Activated T-cell treated with anti-CD3 and anti-CD28 coated beads, Interleukin-2, amount 50 U/mL, for 72 hours (primary cell): ENCODE measurements around the gene SSBP3. TPM values are rescaled to one million over a fixed set of nuclear protein-coding genes. Genes with fewer than 3 reads are reported as not detected.
A peak's percentile ranks its signal among the peaks of the same experiment; 100 is the strongest.

ENCODE experiments used
- ATAC-seq, 2 donors: fragments of 150-1000 bp; cut with Tn5 transposase; replicated peaks in 1 of 2; 2 replicates each; pipeline ENCODE4 v1.10.0; 2021; ENCODE audit warnings: moderate library complexity in 2 of 2, mild to moderate bottlenecking in 1 of 2
- DNase-seq, 2 donors: peaks; one replicate each; pipeline ENCODE4 v3.0.0; 2021 to 2022; ENCODE audit warnings: mixed read lengths in 1 of 2
- H3K27ac Mint-ChIP-seq: one replicate; pipeline ENCODE4 v1.8.0; 2022; ENCODE audit warnings: mild to moderate bottlenecking, moderate library complexity, mixed read lengths
- H3K27me3 Mint-ChIP-seq: one replicate; pipeline ENCODE4 v1.8.0; 2022; ENCODE audit warnings: low read depth, mixed read lengths
- H3K36me3 Mint-ChIP-seq, 2 donors: one replicate each; pipeline ENCODE4 v1.8.0; 2022; ENCODE audit warnings: mixed read lengths in 2 of 2, mild to moderate bottlenecking in 1 of 2; ENCODE audit not compliant: insufficient read depth in 2 of 2
- H3K4me1 Mint-ChIP-seq: one replicate; pipeline ENCODE4 v1.8.0; 2022; ENCODE audit warnings: low read depth, mixed read lengths
- H3K4me3 Mint-ChIP-seq, 2 donors: one replicate each; pipeline ENCODE4 v1.8.0; 2022; ENCODE audit warnings: mild to moderate bottlenecking in 2 of 2, mixed read lengths in 2 of 2, moderate library complexity in 2 of 2
- H3K9me3 Mint-ChIP-seq, 2 donors: one replicate each; pipeline ENCODE4 v1.8.0; 2022; ENCODE audit warnings: mixed read lengths in 2 of 2
- total RNA-seq, 2 donors: library from RNA; stranded (reverse); gene quantifications; one replicate each; pipeline ENCODE4 v1.2.3, GENCODE V29; 2022

The SSBP3 gene
- total RNA-seq, 2 donors from 2014 or later = 70.1 to 84.9 TPM

DNA sequence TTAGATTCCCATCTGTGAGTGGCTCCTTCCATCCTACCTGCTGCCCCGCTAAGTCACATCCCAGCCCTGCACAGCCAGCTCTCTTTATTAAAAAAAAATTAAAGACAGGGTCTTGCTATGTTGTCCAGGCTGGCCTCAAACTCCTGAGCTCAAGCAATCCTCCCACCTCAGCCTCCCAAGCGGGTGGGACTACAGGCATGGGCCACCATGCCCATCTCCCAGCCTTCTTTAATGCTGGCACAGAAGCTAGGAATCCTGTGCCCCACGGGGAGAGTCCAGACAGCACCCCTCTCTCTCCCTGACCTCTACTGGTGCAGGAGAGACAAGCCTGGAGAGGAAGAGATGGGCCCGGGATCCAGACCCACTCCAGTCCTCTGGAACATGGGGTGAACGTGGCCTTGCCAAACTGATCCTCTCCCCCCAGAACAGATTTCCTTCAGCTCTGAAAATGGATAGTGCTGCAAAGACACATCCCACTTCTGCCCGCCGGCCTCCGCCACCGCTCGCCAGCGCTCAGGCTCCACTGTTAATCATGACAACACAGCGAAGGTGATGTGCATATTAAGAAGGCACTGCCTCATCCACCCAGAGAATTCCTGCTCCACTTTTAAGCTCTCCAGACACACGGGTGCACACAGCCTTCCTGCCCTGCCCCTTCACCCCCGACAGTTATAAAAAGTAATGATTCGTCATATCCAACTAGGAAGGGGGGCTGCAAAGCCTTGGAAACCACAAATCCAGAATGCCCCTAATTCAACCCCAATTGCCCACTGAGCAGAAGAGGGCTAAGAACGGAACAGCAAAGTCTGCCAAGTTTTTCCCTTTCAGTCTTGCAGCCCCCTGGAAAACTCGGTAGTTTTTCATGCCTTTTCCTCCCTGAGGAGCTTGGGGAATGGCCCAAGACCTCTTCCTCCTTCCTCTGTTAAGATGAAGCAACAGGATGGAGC, 138.1 kb downstream of the SSBP3 start:
- Mint-ChIP-seq H3K27ac (no peak overlapping the region), H3K4me3 (no peak overlapping the region), H3K9me3 (no peaks in the 10 kb centered on the region), H3K4me1 (peaks cover 8% of the 10 kb centered on the region), H3K36me3 (no peaks in the 10 kb centered on the region), H3K27me3 (no peaks in the 10 kb centered on the region)
- DNase-seq (no peak), ATAC-seq (no peak)

DNA sequence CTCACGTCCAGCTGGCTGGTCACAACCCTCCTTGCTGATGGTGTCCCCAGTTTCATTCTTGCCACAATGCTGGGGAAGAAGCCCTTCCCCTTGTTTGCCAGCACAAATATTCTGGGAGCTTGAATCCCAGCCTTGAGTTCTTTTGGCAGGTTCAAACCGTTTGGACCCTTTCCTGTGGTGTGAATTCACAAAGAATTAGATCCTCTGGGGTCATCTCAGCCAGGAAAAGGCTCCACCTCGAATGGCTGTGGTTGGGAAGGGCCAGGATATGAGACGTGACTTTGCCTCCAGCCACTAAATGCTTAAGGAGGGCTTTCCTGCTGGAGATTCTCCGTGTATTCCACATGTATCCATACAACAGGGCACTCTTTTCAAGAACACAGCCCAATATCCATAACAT, 139.3 kb downstream of the SSBP3 start:
- Mint-ChIP-seq H3K36me3 (no peaks in the 10 kb centered on the region), H3K27ac (no peak overlapping the region), H3K4me1 (peaks cover 5% of the 10 kb centered on the region), H3K27me3 (no peaks in the 10 kb centered on the region), H3K9me3 (no peaks in the 10 kb centered on the region), H3K4me3 (no peak overlapping the region)
- no peak for DNase-seq
- no peak for ATAC-seq

DNA sequence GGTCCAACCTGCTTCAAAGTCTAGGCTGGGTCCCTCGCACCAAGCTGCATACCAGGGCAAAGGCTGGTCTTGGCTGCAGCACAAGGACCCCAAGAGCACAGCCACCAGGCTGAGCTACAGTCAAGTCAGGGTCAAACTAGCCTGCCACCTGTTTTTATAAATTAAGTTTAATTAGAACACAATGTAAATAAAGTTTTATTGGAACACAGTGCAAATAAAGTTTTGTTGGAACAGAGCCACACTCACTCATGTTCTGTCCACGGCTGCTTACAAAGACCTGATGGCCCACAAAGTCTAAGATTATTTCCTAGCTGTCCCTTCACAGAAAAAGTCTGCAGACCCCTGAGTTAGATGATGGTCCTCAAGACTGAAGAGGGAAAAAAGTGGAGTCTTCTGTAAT, 140.0 kb downstream of the SSBP3 start:
- DNase-seq (no peak), ATAC-seq (no peak)
- no peaks in the 10 kb centered on the region for H3K36me3 Mint-ChIP-seq
- no peaks in the 10 kb centered on the region for H3K27me3 Mint-ChIP-seq
- peaks cover 5% of the 10 kb centered on the region for H3K4me1 Mint-ChIP-seq
- H3K9me3 Mint-ChIP-seq = no peaks in the 10 kb centered on the region
- no peak overlapping the region for H3K4me3 Mint-ChIP-seq
- no peak overlapping the region for H3K27ac Mint-ChIP-seq

DNA sequence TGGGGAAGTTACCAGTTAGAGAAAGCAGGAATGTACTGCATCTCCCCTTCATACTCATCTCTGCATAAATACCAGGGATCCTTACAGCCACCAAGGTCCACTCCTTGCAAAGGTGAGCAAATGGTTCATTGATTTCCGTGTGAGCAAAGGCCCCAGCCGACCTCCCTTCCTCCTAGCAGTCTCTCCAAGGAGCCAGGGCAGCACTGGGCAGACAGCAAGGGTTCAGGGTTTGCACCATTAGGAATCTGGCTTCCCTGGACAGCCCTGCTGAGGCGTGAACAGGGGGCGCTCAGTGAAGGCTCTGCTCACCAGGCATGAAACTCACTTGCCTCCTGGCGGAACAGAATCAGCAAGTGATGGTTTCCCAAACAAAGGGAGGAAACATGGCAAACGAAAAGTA, 140.5 kb downstream of the SSBP3 start:
- DNase-seq (no peak), ATAC-seq (no peak)
- H3K9me3 Mint-ChIP-seq = no peaks in the 10 kb centered on the region
- H3K4me3 Mint-ChIP-seq = no peak overlapping the region
- no peaks in the 10 kb centered on the region for H3K27me3 Mint-ChIP-seq
- H3K36me3 Mint-ChIP-seq = no peaks in the 10 kb centered on the region
- H3K4me1 Mint-ChIP-seq = peaks cover 5% of the 10 kb centered on the region
- no peak overlapping the region for H3K27ac Mint-ChIP-seq

DNA sequence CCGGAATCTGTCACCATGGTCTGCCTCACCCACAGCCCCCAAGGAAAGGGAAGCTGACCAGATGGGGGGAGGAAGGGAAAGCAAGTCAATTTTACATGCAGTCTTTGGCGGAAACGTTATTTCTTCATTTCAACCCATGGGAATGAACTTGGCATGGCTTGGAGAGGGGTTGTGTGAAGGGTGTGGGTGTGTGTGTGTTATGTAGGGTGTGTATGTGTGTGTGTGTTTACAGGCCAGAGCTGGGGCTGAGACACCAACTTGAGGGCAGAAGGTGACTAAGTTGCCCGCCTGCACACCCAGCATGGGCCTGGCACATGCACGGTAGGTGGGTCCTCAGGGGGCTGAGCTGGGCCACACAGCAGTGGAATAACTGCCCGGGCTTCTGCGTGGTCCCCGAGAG, 141.1 kb downstream of the SSBP3 start:
- Mint-ChIP-seq H3K27ac (no peak overlapping the region), H3K4me3 (no peak overlapping the region), H3K9me3 (no peaks in the 10 kb centered on the region), H3K4me1 (peaks cover 5% of the 10 kb centered on the region), H3K36me3 (no peaks in the 10 kb centered on the region), H3K27me3 (no peaks in the 10 kb centered on the region)
- ATAC-seq (peak in 1 of 2 donors; percentile 11), DNase-seq (no peak)

DNA sequence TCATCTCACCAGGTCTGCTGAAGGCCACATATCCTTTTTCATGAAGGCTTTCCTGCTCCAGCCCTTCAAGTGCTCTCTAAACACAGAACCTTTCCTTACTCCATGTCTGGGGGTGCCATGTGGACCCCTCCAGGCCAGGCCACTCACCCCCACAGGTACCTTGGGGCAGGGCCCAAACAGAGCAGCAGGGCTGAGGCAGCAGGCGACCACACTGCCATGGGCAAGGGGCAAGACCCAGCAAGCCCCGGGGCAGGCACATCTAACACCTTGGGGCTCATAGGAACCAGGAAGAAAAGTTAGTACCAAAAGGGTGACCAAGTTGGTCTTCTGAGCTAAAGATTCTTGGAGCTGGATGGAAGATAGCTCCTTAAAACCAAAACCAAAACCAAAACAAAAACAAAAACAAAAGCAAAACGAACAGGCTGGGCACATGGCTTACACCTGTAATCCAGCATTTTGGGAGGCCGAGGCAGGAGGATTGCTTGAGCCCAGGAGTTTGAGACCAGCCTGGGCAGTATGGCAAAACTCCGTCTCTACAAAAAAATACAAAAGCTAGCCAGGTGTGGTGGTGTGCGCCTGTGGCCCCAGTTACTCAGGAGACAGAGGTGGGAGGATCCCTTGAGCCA, 142.5 kb downstream of the SSBP3 start:
- H3K4me1 Mint-ChIP-seq = peaks cover 5% of the 10 kb centered on the region
- H3K27ac Mint-ChIP-seq = no peak overlapping the region
- no peak overlapping the region for H3K4me3 Mint-ChIP-seq
- H3K9me3 Mint-ChIP-seq = no peaks in the 10 kb centered on the region
- H3K27me3 Mint-ChIP-seq = no peaks in the 10 kb centered on the region
- H3K36me3 Mint-ChIP-seq = no peaks in the 10 kb centered on the region
- ATAC-seq (no peak), DNase-seq (no peak)

DNA sequence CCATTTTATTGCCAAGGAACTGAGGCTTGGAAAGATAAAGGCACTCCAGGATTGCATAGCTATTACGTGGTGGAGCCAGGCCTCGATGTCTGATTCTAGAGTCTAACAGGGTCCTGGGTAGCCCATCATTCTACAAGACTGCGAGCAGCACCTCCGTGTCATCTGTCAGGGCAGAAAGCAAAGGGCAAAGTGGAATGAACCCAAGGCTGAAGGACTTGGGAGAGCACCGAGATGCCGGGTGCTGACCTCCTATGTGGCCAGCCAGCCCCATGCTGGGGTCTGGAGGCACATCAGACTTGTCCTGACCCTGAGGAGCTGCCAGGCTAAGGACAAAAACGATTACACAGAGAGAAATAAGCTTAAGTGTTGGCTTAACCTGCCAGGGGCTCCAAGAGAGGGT, 143.9 kb downstream of the SSBP3 start:
- Mint-ChIP-seq H3K9me3 (no peaks in the 10 kb centered on the region), H3K27me3 (no peaks in the 10 kb centered on the region), H3K27ac (no peak overlapping the region)

DNA sequence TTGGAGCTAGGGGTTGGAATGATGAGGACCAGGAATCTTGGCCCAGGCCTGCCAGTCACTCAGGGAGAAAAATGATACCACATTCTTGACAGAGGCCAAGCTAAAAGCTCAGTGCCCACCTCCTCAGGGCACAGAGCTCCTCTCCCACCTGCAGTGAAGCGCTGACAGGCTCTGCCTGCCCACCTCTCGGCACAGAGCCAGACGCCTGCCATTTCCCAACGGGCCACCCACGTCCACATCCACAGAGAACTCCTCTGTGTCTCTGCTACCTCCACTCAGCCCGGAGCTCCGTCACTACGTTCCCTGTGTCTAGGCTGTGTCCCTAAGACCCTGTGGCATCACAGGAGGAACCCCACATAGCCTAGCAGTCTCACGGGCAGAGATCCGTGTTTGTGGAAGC, 145.4 kb downstream of the SSBP3 start:
- Mint-ChIP-seq H3K36me3 (no peaks in the 10 kb centered on the region), H3K27ac (no peak overlapping the region), H3K9me3 (no peaks in the 10 kb centered on the region), H3K4me1 (no peaks in the 10 kb centered on the region), H3K4me3 (no peak overlapping the region), H3K27me3 (no peaks in the 10 kb centered on the region)
- ATAC-seq = no peak
- no peak for DNase-seq

More for the DNA sequence above, 143.9 kb downstream of the SSBP3 start:
- DNase-seq (no peak), ATAC-seq (no peak)
- Mint-ChIP-seq H3K36me3 (no peaks in the 10 kb centered on the region), H3K4me1 (peaks cover 3% of the 10 kb centered on the region), H3K4me3 (no peak overlapping the region)

DNA sequence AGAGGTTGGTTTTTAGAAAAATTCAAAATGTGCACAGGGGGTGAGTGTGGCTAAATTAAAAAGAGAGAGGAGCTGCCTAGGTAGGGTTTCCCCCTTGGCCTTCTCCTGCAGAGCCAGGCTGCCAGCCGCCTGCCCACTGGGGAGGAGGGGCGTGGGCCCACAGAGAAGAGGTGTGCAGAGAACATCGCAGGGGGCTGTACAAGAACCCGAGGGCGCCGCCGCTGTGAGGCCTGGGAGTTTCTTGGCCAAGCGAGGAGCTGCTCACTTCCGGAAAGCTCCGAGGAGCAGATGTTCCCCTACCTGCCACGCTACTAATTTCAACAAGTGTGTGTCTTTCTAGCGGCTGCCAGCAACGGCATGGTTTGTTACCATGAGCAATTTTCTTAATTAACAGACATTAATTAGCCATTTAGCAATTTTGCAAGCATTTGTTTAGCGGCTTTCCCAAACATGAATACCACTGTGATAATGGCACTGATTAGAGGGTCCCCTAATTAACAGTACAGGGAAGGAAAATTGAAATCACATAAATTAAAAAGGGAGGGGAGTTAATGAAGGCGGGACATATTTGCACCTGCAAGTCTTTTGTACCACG, 146.6 kb downstream of the SSBP3 start:
- H3K9me3 Mint-ChIP-seq = no peaks in the 10 kb centered on the region
- ATAC-seq (no peak), DNase-seq (no peak)
- H3K36me3 Mint-ChIP-seq = no peaks in the 10 kb centered on the region
- no peak overlapping the region for H3K4me3 Mint-ChIP-seq
- H3K27me3 Mint-ChIP-seq = no peaks in the 10 kb centered on the region
- H3K4me1 Mint-ChIP-seq = no peaks in the 10 kb centered on the region
- no peak overlapping the region for H3K27ac Mint-ChIP-seq

DNA sequence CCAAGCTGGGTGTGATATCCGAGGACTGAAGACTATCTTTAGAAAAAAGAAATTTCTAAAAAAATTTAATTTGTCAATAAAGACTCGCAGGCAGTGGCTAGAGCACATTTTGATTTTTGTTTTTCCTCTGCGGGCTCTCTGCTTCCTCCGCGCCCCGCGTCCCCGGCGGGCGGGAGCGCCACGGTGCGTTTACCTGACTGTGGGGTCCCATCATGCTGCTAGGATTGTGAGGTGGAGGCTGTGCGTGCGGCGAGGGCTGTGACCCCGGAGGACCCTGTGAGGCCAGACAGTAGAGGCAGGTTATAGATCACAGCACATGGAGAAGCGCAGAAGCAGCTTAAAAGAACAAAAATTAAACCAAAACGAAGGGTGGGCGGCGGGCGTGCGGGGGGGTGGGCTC, 148.3 kb downstream of the SSBP3 start:
- no peaks in the 10 kb centered on the region for H3K9me3 Mint-ChIP-seq
- no peak overlapping the region for H3K4me3 Mint-ChIP-seq

DNA sequence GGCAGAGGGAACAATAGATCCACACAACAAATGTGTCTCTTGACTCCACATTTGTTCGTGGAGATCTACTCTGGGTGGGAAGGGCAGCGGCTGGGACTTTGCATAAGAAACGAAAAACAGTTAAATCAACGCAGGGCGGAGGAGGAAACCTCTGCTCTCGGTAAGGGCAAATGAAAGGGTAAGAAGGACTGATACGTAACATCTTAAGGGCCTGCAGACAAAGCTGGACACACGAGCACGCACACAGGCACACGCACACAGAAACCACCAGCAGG, 148.9 kb downstream of the SSBP3 start:
- Mint-ChIP-seq H3K4me1 (no peaks in the 10 kb centered on the region), H3K27ac (no peak overlapping the region), H3K9me3 (no peaks in the 10 kb centered on the region), H3K36me3 (no peaks in the 10 kb centered on the region), H3K27me3 (no peaks in the 10 kb centered on the region), H3K4me3 (no peak overlapping the region)
- DNase-seq (no peak), ATAC-seq (no peak)

More for the DNA sequence above, 148.3 kb downstream of the SSBP3 start:
- H3K4me1 Mint-ChIP-seq = no peaks in the 10 kb centered on the region
- DNase-seq = no peak
- H3K36me3 Mint-ChIP-seq = no peaks in the 10 kb centered on the region
- ATAC-seq = no peak
- no peaks in the 10 kb centered on the region for H3K27me3 Mint-ChIP-seq
- H3K27ac Mint-ChIP-seq = no peak overlapping the region

DNA sequence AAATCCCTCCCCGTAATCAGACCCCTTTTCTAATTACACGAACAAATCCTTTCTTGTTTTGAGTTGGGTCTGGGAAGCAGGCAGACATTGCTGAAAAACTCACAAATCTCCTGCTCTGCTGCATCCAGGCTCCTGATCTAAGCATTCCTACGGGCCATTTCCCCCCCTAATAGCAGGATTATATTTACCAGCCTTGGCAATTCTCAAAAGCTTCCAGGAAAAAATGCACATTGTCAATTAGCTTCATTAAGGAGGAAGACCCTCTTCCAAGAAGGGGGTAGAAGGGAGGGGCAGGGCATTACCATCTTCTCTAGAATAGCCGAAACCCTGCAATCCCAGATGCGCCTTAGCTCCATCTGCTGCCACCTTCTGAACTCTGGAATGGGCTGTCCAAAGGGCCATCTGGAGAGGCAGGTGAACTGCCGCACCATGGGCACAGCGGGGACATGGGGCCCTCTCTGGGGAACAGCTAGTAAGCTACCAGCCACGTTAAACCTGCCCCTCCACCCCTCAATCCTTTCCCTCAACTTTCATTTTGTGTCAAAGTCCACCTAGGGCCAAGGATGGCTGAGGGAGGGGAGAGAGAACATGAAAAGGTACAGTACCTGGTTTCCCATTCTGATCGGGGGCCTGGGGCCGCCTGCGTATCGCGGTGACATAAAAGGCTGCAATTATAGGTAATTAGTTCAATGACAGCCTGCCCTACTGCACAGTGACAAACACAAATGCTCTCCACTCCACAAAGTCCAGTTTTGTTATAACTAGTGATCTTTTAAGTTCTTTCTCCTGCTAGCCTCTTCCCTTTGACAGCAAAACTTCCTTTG, 149.5 kb downstream of the SSBP3 start:
- ATAC-seq (no peak), DNase-seq (no peak)
- Mint-ChIP-seq H3K36me3 (no peaks in the 10 kb centered on the region), H3K9me3 (no peaks in the 10 kb centered on the region), H3K4me1 (no peaks in the 10 kb centered on the region), H3K27me3 (no peaks in the 10 kb centered on the region), H3K27ac (no peak overlapping the region), H3K4me3 (no peak overlapping the region)
